OCI-LY3 (cell line): ENCODE results near the gene LRRC31.

Experiments used
- CTCF ChIP-seq: fragments of 200-600, 300-600 bp; sonication (generic); IDR thresholded peaks from 2 replicates; pipeline ENCODE4 v1.5.1; 2014; ENCODE audit warnings: antibody characterized with exemption, low read length, low read depth
- EZH2phosphoT487 ChIP-seq: fragments of 200-600 bp; shearing (Covaris generic); IDR thresholded peaks from 2 replicates; pipeline ENCODE4 v1.6.1; 2018; ENCODE audit warnings: antibody characterized with exemption, mixed run types, low read depth

GRCh38 chr3:169861871-169862270 lies 7.9 kb downstream of the LRRC31 start:
- TF ChIP-seq CTCF (no peak), EZH2phosphoT487 (no peak)
